ENCODE data around the gene PLCG1. TPM values are rescaled to one million over a fixed set of nuclear protein-coding genes. Genes with fewer than 3 reads are reported as not detected.

PLCG1 gene
- polyA plus RNA-seq, 6 donors from 2014 or later: 1.6 to 18.1 (median 8.0) TPM

GRCh38 chr20:41205313-41205712 lies 68.0 kb downstream of the PLCG1 start:
- H3K27me3 Mint-ChIP-seq: peaks cover 0 to 5% (median 0%) of the 10 kb centered on the region in 3 donors
- ATAC-seq (ENCODE audit: low read depth in 2 of 2): no peak
- H3K4me1 Mint-ChIP-seq: peaks cover 5 to 18% (median 14%) of the 10 kb centered on the region in 3 donors
- H3K36me3 Mint-ChIP-seq: peaks cover 16 to 21% of the 10 kb centered on the region in 2 donors
- H3K27ac Mint-ChIP-seq: peak overlapping the region in 1 of 6 donors; percentile 54
- H3K9me3 Mint-ChIP-seq: peaks cover 0 to 8% (median 2%) of the 10 kb centered on the region in 7 donors
- no peak overlapping the region for H3K4me3 Mint-ChIP-seq
- no peak for DNase-seq

- Mint-ChIP-seq H3K4me1 (peaks cover 0 to 4% (median 0%) of the 10 kb centered on the region in 3 donors), H3K27ac (peak overlapping the region in 1 of 6 donors; percentile 65), H3K9me3 (peaks cover 0 to 4% (median 0%) of the 10 kb centered on the region in 7 donors), H3K36me3 (no peaks in the 10 kb centered on the region), H3K27me3 (no peaks in the 10 kb centered on the region), H3K4me3 (no peak overlapping the region)
- DNase-seq (no peak), ATAC-seq (ENCODE audit: low read depth in 2 of 2) (no peak)
These were observed 75.9 kb downstream of the PLCG1 start for GRCh38 chr20:41213150-41213820.

DNA sequence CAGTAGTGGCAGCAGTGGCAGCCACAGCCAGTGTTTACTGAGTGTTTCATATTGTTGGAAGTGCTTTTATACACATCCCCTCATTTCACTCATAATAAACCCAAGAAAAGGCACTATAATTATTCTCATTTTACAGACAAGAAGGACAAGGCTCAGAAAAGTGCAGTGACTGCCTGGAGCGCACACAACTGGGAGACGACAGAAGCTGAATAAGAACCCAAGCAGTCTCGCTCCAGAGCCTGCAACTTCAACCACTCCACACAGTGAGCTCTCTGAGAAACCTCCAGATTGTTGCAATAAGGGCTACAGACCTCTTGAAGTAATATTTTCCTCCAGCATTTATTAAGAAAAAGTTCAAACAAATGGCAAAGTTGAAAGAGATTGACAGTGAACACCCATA lies 76.9 kb downstream of the PLCG1 start:
- H3K9me3 Mint-ChIP-seq: peaks cover 0 to 4% (median 0%) of the 10 kb centered on the region in 7 donors
- H3K27me3 Mint-ChIP-seq: no peaks in the 10 kb centered on the region
- no peak for DNase-seq
- ATAC-seq (ENCODE audit: low read depth in 2 of 2): no peak
- no peaks in the 10 kb centered on the region for H3K36me3 Mint-ChIP-seq
- no peak overlapping the region for H3K4me3 Mint-ChIP-seq
- H3K4me1 Mint-ChIP-seq: peaks cover 0 to 4% (median 0%) of the 10 kb centered on the region in 3 donors
- no peak overlapping the region for H3K27ac Mint-ChIP-seq

DNA sequence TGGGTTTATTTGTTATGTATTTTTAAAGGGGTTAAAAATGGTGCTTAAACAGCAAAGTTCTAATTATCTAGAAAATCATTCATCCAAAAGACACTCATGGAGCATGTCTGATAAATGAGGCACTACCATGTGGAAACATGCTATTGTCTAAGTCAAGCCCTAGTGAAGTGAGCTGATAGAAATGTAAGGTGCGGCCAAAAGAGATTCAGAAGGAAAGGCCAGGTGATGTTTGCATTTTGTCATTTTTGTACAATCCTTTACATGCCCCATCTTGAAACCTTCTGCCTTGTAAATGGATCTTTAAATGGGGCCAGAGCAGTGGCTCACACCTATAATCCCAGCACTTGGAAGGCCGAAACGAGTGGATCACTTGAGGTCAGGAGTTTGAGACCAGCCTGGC lies 77.3 kb downstream of the PLCG1 start:
- Mint-ChIP-seq H3K4me1 (peaks cover 0 to 4% (median 0%) of the 10 kb centered on the region in 3 donors), H3K9me3 (peaks cover 0 to 4% (median 0%) of the 10 kb centered on the region in 7 donors), H3K4me3 (no peak overlapping the region), H3K27ac (peak overlapping the region in 1 of 6 donors; percentile 86), H3K36me3 (no peaks in the 10 kb centered on the region), H3K27me3 (no peaks in the 10 kb centered on the region)
- ATAC-seq (ENCODE audit: low read depth in 2 of 2) (no peak), DNase-seq (no peak)

- peaks cover 0 to 4% (median 0%) of the 10 kb centered on the region in 3 donors for H3K27me3 Mint-ChIP-seq
- peak overlapping the region in 1 of 6 donors; percentile 2 for H3K27ac Mint-ChIP-seq
These were observed 80.1 kb downstream of the PLCG1 start for GRCh38 chr20:41217422-41217821.

DNA sequence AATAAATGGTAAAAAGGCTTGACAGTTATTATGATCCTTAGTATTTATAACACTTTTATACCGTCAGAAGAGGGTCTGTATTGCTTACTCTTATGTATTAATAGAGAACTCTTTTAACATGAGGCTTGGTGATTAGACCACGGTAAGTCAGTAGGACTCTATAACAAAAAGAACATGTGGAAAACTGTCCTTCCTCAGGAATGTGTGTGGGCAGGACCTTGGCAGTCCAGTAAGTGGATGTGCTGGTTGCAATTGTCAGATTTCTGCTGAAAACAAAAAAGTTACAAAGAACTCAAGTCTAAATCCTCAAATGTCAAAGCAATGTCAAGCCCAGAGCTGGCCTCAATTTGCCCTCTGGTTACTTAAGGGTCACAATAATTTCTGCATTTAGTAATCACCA lies 81.1 kb downstream of the PLCG1 start:
- ATAC-seq (ENCODE audit: low read depth in 2 of 2) (no peak), DNase-seq (no peak)
- Mint-ChIP-seq H3K4me3 (no peak overlapping the region), H3K27me3 (peaks cover 0 to 4% (median 0%) of the 10 kb centered on the region in 3 donors), H3K27ac (no peak overlapping the region), H3K4me1 (peaks cover 0 to under 1% (median 0%) of the 10 kb centered on the region in 3 donors), H3K9me3 (no peaks in the 10 kb centered on the region), H3K36me3 (peaks cover 0 to 5% of the 10 kb centered on the region in 2 donors)

More at GRCh38 chr20:41217422-41217821, 80.1 kb downstream of the PLCG1 start:
- Mint-ChIP-seq H3K36me3 (peaks cover 0 to 5% of the 10 kb centered on the region in 2 donors), H3K4me3 (no peak overlapping the region), H3K4me1 (peaks cover 0 to 4% (median 0%) of the 10 kb centered on the region in 3 donors), H3K9me3 (no peaks in the 10 kb centered on the region)
- no peak for ATAC-seq (ENCODE audit: low read depth in 2 of 2)
- no peak for DNase-seq

- DNase-seq (no peak), ATAC-seq (ENCODE audit: low read depth in 2 of 2) (no peak)
- H3K4me1 Mint-ChIP-seq: peaks cover 4 to 10% (median 4%) of the 10 kb centered on the region in 3 donors
These were observed 82.5 kb downstream of the PLCG1 start for GRCh38 chr20:41219824-41220223.

DNA sequence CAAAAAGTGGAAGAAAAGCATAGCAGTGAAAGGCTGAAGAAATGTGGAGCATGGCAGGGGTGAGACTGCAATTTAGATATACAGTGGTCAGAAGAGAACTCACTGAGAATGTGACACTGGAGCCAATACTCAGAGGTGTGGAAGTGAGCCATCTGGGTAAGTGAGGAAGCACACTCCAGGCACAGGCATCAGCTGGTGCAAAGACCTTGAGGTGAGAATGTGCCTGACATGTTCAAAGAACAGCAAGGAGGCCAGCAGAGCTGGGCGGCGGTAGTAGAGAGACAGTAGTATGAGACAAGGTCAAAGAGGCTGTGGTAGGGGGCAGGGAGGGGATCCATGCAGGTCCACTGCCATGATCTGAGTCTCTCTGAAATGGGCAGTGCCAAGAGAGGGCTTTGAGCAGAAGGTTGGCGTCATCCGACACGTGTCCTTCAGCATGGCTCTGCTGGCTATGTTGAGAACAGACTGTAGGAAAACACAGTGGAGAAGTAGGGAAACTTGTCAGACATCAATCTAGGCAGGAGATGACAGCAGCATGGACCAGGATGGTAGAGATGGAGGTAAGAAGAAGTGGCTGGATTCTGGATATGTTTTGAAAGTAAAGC lies 84.4 kb downstream of the PLCG1 start:
- H3K4me1 Mint-ChIP-seq: peaks cover 4 to 11% (median 4%) of the 10 kb centered on the region in 3 donors
- H3K9me3 Mint-ChIP-seq: no peaks in the 10 kb centered on the region
- ATAC-seq (ENCODE audit: low read depth in 2 of 2) (no peak), DNase-seq (no peak)
- H3K27ac Mint-ChIP-seq: no peak overlapping the region
- H3K4me3 Mint-ChIP-seq: no peak overlapping the region
- peaks cover 0 to 4% (median 0%) of the 10 kb centered on the region in 3 donors for H3K27me3 Mint-ChIP-seq
- H3K36me3 Mint-ChIP-seq: peaks cover 5% of the 10 kb centered on the region in 2 donors

More at GRCh38 chr20:41219824-41220223, 82.5 kb downstream of the PLCG1 start:
- H3K36me3 Mint-ChIP-seq: peaks cover 0 to 5% of the 10 kb centered on the region in 2 donors
- H3K9me3 Mint-ChIP-seq: no peaks in the 10 kb centered on the region
- no peak overlapping the region for H3K4me3 Mint-ChIP-seq
- H3K27me3 Mint-ChIP-seq: peaks cover 0 to 4% (median 0%) of the 10 kb centered on the region in 3 donors
- H3K27ac Mint-ChIP-seq: no peak overlapping the region

DNA sequence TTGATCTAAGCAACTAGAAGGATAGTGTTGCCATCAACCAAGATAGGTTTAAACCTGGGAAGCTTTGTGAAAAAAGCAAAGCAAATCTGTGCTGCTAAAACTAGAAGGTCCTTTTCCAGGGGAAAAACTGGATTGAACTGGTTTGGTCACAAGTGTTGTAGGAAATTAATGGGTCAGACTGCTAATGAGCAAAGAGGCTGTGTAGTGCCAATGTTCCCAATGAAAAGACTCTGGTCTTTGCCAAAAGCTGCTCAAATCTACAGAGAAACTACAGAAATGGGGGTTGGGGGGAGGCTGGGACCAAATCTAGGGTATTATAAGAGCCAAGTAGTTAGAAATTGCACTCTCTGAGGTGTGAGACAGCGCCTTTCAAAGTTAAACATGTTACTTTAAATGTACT lies 85.0 kb downstream of the PLCG1 start:
- no peak for DNase-seq
- peaks cover 5 to 6% of the 10 kb centered on the region in 2 donors for H3K36me3 Mint-ChIP-seq
- no peak overlapping the region for H3K4me3 Mint-ChIP-seq
- no peak for ATAC-seq (ENCODE audit: low read depth in 2 of 2)
- no peaks in the 10 kb centered on the region for H3K9me3 Mint-ChIP-seq
- H3K27me3 Mint-ChIP-seq: peaks cover 0 to 4% (median 0%) of the 10 kb centered on the region in 3 donors
- peak overlapping the region in 1 of 6 donors; percentile 55 for H3K27ac Mint-ChIP-seq
- peaks cover 4 to 11% (median 4%) of the 10 kb centered on the region in 3 donors for H3K4me1 Mint-ChIP-seq

DNA sequence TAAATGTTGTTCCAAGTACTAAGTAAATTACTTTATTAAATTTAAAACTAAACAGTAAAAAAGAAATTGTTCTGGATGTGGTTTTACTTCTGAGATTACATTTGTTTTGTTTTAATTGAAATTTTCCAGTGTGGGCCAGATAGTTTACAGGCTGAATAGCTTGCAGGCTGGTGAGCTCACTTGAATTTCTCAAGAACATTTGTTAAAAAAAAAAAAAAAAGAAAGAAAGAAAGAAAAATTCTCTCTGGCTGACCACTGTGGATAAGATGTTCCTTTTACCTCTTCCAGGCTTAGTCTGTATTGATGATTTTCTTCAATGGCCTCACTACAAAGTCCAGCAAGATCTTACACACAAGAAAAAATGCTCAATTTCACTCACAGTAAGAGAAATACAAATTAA lies 85.4 kb downstream of the PLCG1 start:
- peaks cover 4 to 11% (median 4%) of the 10 kb centered on the region in 3 donors for H3K4me1 Mint-ChIP-seq
- peaks cover 0 to 4% (median 0%) of the 10 kb centered on the region in 3 donors for H3K27me3 Mint-ChIP-seq
- H3K4me3 Mint-ChIP-seq: no peak overlapping the region
- H3K36me3 Mint-ChIP-seq: peaks cover 5 to 6% of the 10 kb centered on the region in 2 donors
- H3K9me3 Mint-ChIP-seq: no peaks in the 10 kb centered on the region
- H3K27ac Mint-ChIP-seq: no peak overlapping the region
- ATAC-seq (ENCODE audit: low read depth in 2 of 2) (no peak), DNase-seq (no peak)

- Mint-ChIP-seq H3K27ac (no peak overlapping the region), H3K9me3 (no peaks in the 10 kb centered on the region), H3K27me3 (peaks cover 0 to 4% (median 0%) of the 10 kb centered on the region in 3 donors), H3K36me3 (peaks cover 5 to 6% of the 10 kb centered on the region in 2 donors), H3K4me1 (peaks cover 4 to 15% (median 8%) of the 10 kb centered on the region in 3 donors), H3K4me3 (no peak overlapping the region)
- no peak for DNase-seq
- ATAC-seq (ENCODE audit: low read depth in 2 of 2): no peak
These were observed 85.8 kb downstream of the PLCG1 start for GRCh38 chr20:41223112-41223511.

DNA sequence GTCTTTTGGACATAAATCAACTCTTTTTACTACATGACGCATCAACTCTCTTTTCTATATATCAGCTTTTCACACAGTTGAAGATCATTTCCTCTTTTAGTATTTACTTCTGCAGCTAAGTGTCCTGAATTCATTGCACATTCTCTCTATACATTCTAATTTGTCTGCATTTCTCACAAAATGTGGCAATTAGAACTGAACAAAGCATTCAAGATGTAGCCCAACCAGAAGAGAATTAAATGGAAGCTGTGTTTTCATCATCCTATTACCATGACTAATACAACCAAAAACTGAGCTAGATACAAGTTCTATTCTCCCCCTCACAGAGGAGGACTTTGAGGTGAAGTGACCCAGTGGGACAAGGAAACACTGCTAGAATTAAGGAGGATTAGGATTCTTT lies 86.9 kb downstream of the PLCG1 start:
- Mint-ChIP-seq H3K27ac (peak overlapping the region in 1 of 6 donors; percentile 20), H3K4me1 (peaks cover 8 to 17% (median 12%) of the 10 kb centered on the region in 3 donors), H3K9me3 (no peaks in the 10 kb centered on the region), H3K27me3 (peaks cover 0 to 4% (median 0%) of the 10 kb centered on the region in 3 donors), H3K36me3 (peaks cover 5 to 6% of the 10 kb centered on the region in 2 donors), H3K4me3 (no peak overlapping the region)
- DNase-seq (no peak), ATAC-seq (ENCODE audit: low read depth in 2 of 2) (no peak)

- DNase-seq (no peak), ATAC-seq (ENCODE audit: low read depth in 2 of 2) (no peak)
- H3K4me1 Mint-ChIP-seq: peaks cover 8 to 17% (median 12%) of the 10 kb centered on the region in 3 donors
- peaks cover 0 to 4% (median 0%) of the 10 kb centered on the region in 3 donors for H3K27me3 Mint-ChIP-seq
- H3K27ac Mint-ChIP-seq: no peak overlapping the region
- peaks cover 5 to 6% of the 10 kb centered on the region in 2 donors for H3K36me3 Mint-ChIP-seq
- H3K4me3 Mint-ChIP-seq: no peak overlapping the region
- no peaks in the 10 kb centered on the region for H3K9me3 Mint-ChIP-seq
These were observed 87.7 kb downstream of the PLCG1 start for GRCh38 chr20:41225091-41225490.

Data from naive B cell (primary cell).